Large intestine (tissue), 3 donors: Measurements from ENCODE around the gene THSD4. TPM values are rescaled to one million over a fixed set of nuclear protein-coding genes. Genes with fewer than 3 reads are reported as not detected.
A peak's percentile ranks its signal among the peaks of the same experiment; 100 is the strongest.

ENCODE experiments used
- DNase-seq, 2 donors: peaks; one replicate each; pipeline versions ENCODE4 v3.0.0 to v3.0.0-alpha.2; 2013
- H3K27ac ChIP-seq: one replicate; pipeline ENCODE4 v1.5.1; 2013; ENCODE audit warnings: low read length
- H3K27me3 ChIP-seq: 2 replicates; pipeline ENCODE4 v1.6.1; 2013; ENCODE audit warnings: low read length; ENCODE audit not compliant: control insufficient read depth, insufficient read depth
- H3K36me3 ChIP-seq: 2 replicates; pipeline ENCODE4 v1.6.1; 2013; ENCODE audit warnings: low read length; ENCODE audit not compliant: control insufficient read depth, insufficient read depth
- H3K4me1 ChIP-seq: one replicate; pipeline ENCODE4 v1.6.1; 2013; ENCODE audit warnings: low read length; ENCODE audit not compliant: control insufficient read depth, insufficient read depth
- H3K4me3 ChIP-seq: one replicate; pipeline ENCODE4 v1.5.1; 2013; ENCODE audit warnings: low read length
- H3K9me3 ChIP-seq: one replicate; pipeline ENCODE4 v1.6.1; 2013; ENCODE audit warnings: mild to moderate bottlenecking, low read depth, low read length, moderate library complexity; ENCODE audit not compliant: control insufficient read depth
- WGBS: methylation state at CpG from one replicate; pipeline ENCODE4 v1.1.5; 2013; ENCODE audit warnings: low lambda C conversion rate; ENCODE audit not compliant: insufficient coverage; 5-methylcytosine and 5-hydroxymethylcytosine counted together
- polyA plus RNA-seq: library from polyadenylated mRNA; unstranded; fragments of 120-200 nt; gene quantifications from one replicate; pipeline ENCODE4 v1.2.1, GENCODE V29; 2013

The THSD4 gene
- polyA plus RNA-seq, 1 donor = 17.5 TPM

- Histone ChIP-seq H3K27me3 (no peaks in the 10 kb centered on the region), H3K27ac (no peak overlapping the region), H3K36me3 (no peaks in the 10 kb centered on the region), H3K4me3 (no peak overlapping the region), H3K4me1 (no peaks in the 10 kb centered on the region), H3K9me3 (no peaks in the 10 kb centered on the region)
- peak in 1 of 2 donors; percentile 55 for DNase-seq
- no CpG with 5 or more reads among the region's 5 CpGs for WGBS
Observed at GRCh38 chr15:71679793-71680353, 564.6 kb downstream of the THSD4 start.

GRCh38 chr15:71682001-71682400 is 566.7 kb downstream of the THSD4 start:
- no CpG with 5 or more reads among the region's 3 CpGs for WGBS
- Histone ChIP-seq H3K4me3 (no peak overlapping the region), H3K27ac (no peak overlapping the region), H3K9me3 (no peaks in the 10 kb centered on the region), H3K27me3 (no peaks in the 10 kb centered on the region), H3K4me1 (no peaks in the 10 kb centered on the region), H3K36me3 (no peaks in the 10 kb centered on the region)
- no peak for DNase-seq

GRCh38 chr15:71683411-71684274 is 568.4 kb downstream of the THSD4 start:
- DNase-seq = no peak
- H3K4me3 ChIP-seq = no peak overlapping the region
- no peaks in the 10 kb centered on the region for H3K27me3 ChIP-seq
- WGBS = 83% methylated on average over 4 of the region's 9 CpGs
- no peak overlapping the region for H3K27ac ChIP-seq
- H3K4me1 ChIP-seq = no peaks in the 10 kb centered on the region
- H3K36me3 ChIP-seq = no peaks in the 10 kb centered on the region
- no peaks in the 10 kb centered on the region for H3K9me3 ChIP-seq

- no peaks in the 10 kb centered on the region for H3K36me3 ChIP-seq
- H3K9me3 ChIP-seq = no peaks in the 10 kb centered on the region
- H3K4me1 ChIP-seq = no peaks in the 10 kb centered on the region
- H3K4me3 ChIP-seq = no peak overlapping the region
- no peak overlapping the region for H3K27ac ChIP-seq
- no peaks in the 10 kb centered on the region for H3K27me3 ChIP-seq
- no peak for DNase-seq
Observed at GRCh38 chr15:71685420-71685993, 570.2 kb downstream of the THSD4 start.

DNA sequence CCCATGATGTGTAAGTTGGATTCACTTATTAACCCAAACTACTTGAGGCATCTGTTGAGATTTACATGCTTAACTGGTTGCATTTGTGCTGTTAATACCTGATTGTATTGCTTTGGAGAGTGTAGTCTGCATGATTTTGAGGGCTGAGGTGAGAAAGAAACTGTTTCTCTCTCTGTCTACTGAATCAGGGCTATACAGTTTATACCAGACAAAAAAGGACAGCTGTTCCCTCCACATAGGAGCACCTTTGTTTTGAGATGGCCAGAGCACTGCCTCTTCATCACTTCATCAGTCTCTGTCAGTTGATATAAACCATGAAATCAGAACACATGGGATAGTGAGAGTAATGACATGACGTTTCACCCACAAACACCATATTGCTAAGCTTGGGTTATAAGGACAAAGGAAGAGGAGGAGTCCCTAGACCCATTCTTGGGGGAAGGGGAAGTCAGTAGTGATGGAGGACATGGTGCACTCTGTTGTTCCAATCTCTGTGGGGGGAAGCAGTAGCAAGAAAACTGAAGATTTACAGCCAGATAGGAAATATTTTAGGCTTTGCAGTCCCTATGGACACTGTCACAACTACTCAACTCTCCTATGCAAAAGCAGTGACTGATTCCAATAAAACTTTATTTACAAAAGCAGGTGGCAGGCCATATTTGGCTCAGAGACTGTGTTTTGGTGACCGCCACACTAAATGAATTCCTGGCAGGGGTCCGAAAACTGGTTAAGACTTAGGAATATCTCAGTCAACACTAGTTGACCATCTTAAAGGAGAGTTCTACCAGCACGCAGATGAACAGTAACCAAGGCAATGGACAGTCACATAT is 571.2 kb downstream of the THSD4 start:
- DNase-seq = no peak
- no CpG with 5 or more reads among the region's 4 CpGs for WGBS

GRCh38 chr15:71687902-71688508 is 572.7 kb downstream of the THSD4 start:
- H3K27me3 ChIP-seq = no peaks in the 10 kb centered on the region
- no peak for DNase-seq
- no peak overlapping the region for H3K4me3 ChIP-seq
- no peaks in the 10 kb centered on the region for H3K4me1 ChIP-seq
- H3K36me3 ChIP-seq = no peaks in the 10 kb centered on the region
- no peaks in the 10 kb centered on the region for H3K9me3 ChIP-seq
- H3K27ac ChIP-seq = no peak overlapping the region
- WGBS = 92% methylated on average over 2 of the region's 2 CpGs

More for the DNA sequence above, 571.2 kb downstream of the THSD4 start:
- no peaks in the 10 kb centered on the region for H3K4me1 ChIP-seq
- H3K36me3 ChIP-seq = no peaks in the 10 kb centered on the region
- H3K27me3 ChIP-seq = no peaks in the 10 kb centered on the region
- H3K4me3 ChIP-seq = no peak overlapping the region
- no peak overlapping the region for H3K27ac ChIP-seq
- H3K9me3 ChIP-seq = no peaks in the 10 kb centered on the region

GRCh38 chr15:71688509-71689094 is 573.3 kb downstream of the THSD4 start:
- no peak overlapping the region for H3K27ac ChIP-seq
- WGBS = 40% methylated on average over 1 of the region's 3 CpGs

DNA sequence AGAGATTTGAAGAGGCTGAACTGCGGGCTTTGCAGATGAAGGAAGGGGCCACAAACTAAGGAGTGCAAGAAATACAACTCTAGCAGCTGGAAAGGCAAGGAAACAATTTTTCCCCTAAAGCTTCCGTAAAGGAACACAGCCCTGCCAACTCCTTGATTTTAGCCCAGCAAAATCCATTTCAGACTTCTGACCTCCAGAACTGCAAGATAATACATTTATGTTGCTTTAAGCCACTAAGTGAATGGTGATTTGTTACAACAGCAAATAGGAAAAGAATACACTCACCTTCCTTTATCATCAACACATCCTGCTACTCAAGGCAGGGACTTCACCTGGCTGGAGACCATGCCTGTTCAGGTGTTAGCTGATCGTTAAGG is 575.8 kb downstream of the THSD4 start:
- Histone ChIP-seq H3K9me3 (no peaks in the 10 kb centered on the region), H3K4me1 (no peaks in the 10 kb centered on the region), H3K4me3 (no peak overlapping the region), H3K36me3 (no peaks in the 10 kb centered on the region), H3K27me3 (no peaks in the 10 kb centered on the region), H3K27ac (no peak overlapping the region)
- DNase-seq = no peak
- 83% methylated on average over 1 of the region's 3 CpGs for WGBS

More at GRCh38 chr15:71688509-71689094, 573.3 kb downstream of the THSD4 start:
- Histone ChIP-seq H3K27me3 (no peaks in the 10 kb centered on the region), H3K4me1 (no peaks in the 10 kb centered on the region), H3K9me3 (no peaks in the 10 kb centered on the region), H3K36me3 (no peaks in the 10 kb centered on the region), H3K4me3 (no peak overlapping the region)
- no peak for DNase-seq

DNA sequence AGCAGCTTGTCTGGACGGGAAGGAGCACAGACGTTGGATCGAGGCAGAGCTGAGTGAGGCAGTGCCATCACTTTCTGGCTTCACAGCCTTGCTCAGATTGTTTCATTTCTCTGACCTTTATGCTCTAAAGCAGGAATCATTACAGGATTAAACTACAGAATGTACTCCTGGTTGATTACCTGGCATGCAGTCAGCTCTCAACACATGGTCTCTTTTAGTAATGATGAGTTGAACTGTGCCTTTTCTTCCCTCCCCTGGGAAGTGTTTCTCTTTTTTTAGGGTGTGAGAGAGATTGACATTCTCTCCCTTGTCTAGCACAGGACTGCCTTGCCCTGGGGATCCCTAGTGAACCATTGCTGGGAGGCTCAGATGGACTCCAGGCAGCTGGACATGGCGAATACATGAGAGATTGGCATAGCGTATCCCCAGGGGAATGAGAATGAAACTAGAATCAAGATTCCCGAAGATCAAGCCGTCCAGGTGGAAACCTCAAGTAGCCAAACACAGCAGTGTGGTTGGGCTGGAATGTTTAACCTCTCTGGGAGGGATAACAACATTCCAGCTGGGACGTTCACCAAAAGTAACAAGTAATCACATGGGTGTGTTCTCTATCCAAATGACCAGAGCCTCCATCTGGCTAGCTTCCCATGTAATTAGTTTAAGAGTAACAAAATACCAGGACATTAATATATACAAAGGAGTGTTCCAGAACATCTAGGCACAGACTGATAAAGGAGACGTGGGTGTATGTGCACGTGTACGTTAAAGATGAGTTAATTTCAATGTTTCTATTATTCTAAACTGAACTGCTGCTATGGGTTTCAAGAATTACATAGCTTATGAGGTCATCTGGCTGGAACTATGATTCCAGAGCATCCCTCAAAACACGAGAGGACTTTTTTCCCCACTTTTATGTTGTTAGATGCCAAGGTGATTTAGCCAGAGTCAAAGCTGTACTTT is 576.5 kb downstream of the THSD4 start:
- Histone ChIP-seq H3K4me1 (no peaks in the 10 kb centered on the region), H3K27me3 (no peaks in the 10 kb centered on the region), H3K4me3 (no peak overlapping the region), H3K36me3 (no peaks in the 10 kb centered on the region), H3K27ac (peak overlapping the region; percentile 13), H3K9me3 (no peaks in the 10 kb centered on the region)
- WGBS = 41% methylated on average over 3 of the region's 12 CpGs
- DNase-seq = peak; percentile 19 to 39
